WERI-Rb-1 (cell line): ENCODE measurements around the gene GPI.
"Not testable (repeated sequence)": the region's sequence is repeated elsewhere in the genome, so short reads cannot be mapped to it uniquely, and the experiment has no call there.

ENCODE experiments used
- DNase-seq: peaks from one replicate; pipeline ENCODE4 v3.0.0-alpha.2; 2020
- H3K27ac ChIP-seq: fragments of 250-450 bp; sonication (Bioruptor Pico); 2 replicates; pipeline ENCODE4 v1.5.1; 2020; ENCODE audit warnings: mild to moderate bottlenecking, moderate library complexity
- H3K27me3 ChIP-seq: fragments of 250-450 bp; sonication (Bioruptor Pico); 2 replicates; pipeline ENCODE4 v1.5.1; 2021; ENCODE audit warnings: mild to moderate bottlenecking, low read depth, moderate library complexity; ENCODE audit not compliant: insufficient read depth, severe bottlenecking
- H3K36me3 ChIP-seq: fragments of 250-450 bp; sonication (Bioruptor Pico); 2 replicates; pipeline ENCODE4 v1.5.1; 2020; ENCODE audit warnings: mild to moderate bottlenecking, moderate library complexity
- H3K4me3 ChIP-seq: 2 replicates; pipeline ENCODE4 v1.5.1; 2011; ENCODE audit warnings: low read depth, mild to moderate bottlenecking, control low read depth, low read length
- H3K9me3 ChIP-seq: fragments of 250-450 bp; sonication (Bioruptor Pico); 2 replicates; pipeline ENCODE4 v1.5.1; 2021; ENCODE audit warnings: mild to moderate bottlenecking, moderate library complexity; ENCODE audit not compliant: severe bottlenecking
- TF ChIP-seq, protein P1 (sequence below): IDR thresholded peaks from 2 replicates; pipeline ENCODE4 v1.5.1; 2011; ENCODE audit warnings: low read depth, mild to moderate bottlenecking, control low read depth, inconsistent platforms, low read length

GPI gene

DNA sequence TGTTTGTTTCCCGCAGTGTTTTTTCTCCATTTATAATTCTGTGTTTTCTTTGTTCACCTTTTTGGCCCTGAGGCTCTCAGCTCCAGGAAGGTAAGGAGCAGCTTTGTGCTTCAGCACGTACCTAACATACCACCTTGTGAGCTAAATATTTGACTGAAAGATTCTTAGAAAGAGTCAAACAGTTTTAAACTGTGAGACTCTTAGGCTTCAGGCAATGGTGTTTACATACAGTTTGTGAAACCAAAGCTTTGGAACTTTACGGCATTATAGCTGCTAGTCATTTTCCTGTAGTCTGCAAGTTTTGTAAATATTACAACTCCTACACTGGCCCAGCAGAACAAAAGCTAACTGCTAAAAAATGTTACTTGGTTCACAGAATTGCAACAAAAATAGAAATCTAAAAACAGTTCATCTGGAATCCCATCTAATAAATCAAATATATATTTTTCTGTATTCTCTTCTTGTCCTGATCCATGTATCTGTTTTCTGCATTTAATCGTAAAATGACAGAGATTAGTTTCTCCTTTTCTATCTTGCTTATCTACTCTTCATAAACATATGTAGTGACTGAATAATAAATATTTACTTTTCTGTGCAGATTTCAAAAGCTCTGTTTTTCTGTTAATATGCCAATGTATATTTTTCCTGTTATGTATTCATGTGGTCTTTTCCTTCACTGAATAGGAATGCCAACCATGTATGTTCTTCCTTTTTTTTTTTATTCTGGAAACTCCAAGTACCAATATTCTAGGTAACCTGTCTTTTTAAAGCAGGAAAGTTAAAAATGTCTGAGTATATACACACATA, 38.8 kb upstream of the GPI start:
- TF ChIP-seq, protein P1, sequence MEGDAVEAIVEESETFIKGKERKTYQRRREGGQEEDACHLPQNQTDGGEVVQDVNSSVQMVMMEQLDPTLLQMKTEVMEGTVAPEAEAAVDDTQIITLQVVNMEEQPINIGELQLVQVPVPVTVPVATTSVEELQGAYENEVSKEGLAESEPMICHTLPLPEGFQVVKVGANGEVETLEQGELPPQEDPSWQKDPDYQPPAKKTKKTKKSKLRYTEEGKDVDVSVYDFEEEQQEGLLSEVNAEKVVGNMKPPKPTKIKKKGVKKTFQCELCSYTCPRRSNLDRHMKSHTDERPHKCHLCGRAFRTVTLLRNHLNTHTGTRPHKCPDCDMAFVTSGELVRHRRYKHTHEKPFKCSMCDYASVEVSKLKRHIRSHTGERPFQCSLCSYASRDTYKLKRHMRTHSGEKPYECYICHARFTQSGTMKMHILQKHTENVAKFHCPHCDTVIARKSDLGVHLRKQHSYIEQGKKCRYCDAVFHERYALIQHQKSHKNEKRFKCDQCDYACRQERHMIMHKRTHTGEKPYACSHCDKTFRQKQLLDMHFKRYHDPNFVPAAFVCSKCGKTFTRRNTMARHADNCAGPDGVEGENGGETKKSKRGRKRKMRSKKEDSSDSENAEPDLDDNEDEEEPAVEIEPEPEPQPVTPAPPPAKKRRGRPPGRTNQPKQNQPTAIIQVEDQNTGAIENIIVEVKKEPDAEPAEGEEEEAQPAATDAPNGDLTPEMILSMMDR = no peak
- DNase-seq = no peak
- no peaks in the 10 kb centered on the region for H3K27me3 ChIP-seq
- H3K27ac ChIP-seq = no peak overlapping the region
- H3K4me3 ChIP-seq = no peak overlapping the region
- no peaks in the 10 kb centered on the region for H3K9me3 ChIP-seq
- peaks cover 72% of the 10 kb centered on the region for H3K36me3 ChIP-seq

DNA sequence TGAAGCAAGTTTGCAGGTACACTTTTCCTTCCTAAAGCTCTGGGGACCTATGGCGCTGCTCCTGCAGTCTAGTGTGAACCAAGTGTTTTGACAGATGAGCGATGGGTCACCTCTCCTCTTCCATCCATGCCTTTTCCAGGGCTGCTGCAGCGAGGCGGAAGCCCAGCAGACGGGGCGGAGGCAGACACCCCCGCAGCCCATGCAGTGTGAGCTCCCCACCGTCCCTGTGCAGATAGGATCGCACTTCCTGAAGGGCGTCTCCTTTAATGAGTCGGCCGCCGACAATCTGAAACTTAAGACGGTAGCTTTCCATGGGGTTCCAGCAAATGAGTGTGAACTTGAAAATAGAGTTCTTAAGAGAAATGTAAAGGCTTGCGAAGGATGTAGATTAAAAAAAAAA, 37.1 kb upstream of the GPI start:
- DNase-seq = no peak
- H3K27ac ChIP-seq = no peak overlapping the region

DNA sequence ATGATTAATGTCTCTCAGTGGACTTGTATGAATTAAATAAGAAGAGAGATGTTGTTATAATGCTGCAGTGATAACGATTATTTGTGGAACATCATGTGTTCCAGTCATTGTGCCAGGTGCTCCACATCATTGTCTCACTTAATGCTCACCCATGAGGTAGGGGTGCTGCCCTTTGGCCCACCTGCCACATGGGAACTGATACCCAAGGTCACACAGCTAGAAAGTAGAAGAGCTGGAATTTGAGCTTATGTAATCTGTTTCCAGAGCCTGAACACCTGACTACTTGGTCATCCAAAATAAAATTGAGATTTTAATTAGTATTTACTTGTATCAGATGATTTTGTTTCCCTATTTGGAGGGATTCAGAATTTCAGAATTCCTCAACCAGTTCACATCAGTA, 36.0 kb upstream of the GPI start:
- TF ChIP-seq, protein P1 = no peak
- no peaks in the 10 kb centered on the region for H3K27me3 ChIP-seq

More for the DNA sequence above, 37.1 kb upstream of the GPI start:
- H3K4me3 ChIP-seq = no peak overlapping the region
- peaks cover 68% of the 10 kb centered on the region for H3K36me3 ChIP-seq
- H3K9me3 ChIP-seq = no peaks in the 10 kb centered on the region
- H3K27me3 ChIP-seq = no peaks in the 10 kb centered on the region
- TF ChIP-seq, protein P1 = no peak

DNA sequence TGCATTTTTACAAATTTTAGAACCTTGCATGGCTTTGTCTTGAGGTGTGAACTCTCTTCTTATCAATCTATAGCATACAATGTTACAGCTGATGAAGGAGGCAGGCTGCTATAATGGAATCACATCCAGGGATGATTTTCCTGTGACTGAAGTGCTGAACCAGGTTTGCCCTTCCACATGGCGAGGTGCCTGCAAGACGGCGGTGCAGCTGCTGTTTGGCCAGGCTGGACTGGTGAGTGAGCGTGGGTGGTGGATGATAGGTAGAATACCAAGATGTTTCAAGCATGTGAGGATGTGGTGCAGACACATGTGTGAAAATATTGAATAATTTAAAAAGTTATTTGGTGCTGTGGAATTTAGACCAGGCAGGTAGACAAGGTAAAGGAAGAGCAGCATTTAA, 34.9 kb upstream of the GPI start:
- H3K36me3 ChIP-seq = peaks cover 69% of the 10 kb centered on the region
- no peaks in the 10 kb centered on the region for H3K27me3 ChIP-seq
- H3K4me3 ChIP-seq = no peak overlapping the region
- no peaks in the 10 kb centered on the region for H3K9me3 ChIP-seq
- no peak overlapping the region for H3K27ac ChIP-seq
- TF ChIP-seq, protein P1 = no peak
- no peak for DNase-seq

More for the DNA sequence above, 36.0 kb upstream of the GPI start:
- Histone ChIP-seq H3K27ac (no peak overlapping the region), H3K4me3 (no peak overlapping the region), H3K9me3 (no peaks in the 10 kb centered on the region), H3K36me3 (peaks cover 70% of the 10 kb centered on the region)
- no peak for DNase-seq

DNA sequence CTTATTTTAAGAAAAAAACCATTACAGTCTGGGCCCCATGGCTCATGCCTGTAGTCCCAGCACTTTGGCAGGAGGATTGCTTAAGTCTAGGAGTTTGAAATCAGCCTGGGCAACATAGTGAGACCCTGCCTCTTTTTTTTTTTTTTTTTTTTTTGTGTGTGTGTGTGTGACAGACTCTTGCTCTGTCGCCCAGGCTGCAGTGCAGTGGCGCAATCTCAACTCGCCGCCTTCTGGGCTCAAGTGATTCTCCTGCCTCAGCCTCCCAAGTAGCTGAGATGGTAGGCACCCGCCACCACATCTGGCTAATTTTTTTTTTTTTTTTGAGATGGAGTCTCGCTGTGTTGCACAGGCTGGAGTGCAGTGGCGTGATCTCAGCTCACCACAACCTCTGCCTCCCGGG, 34.4 kb upstream of the GPI start:
- H3K27ac ChIP-seq, H3K4me3 ChIP-seq, H3K27me3 ChIP-seq, DNase-seq, H3K9me3 ChIP-seq: not testable (repeated sequence)
- peaks cover 65% of the 10 kb centered on the region for H3K36me3 ChIP-seq

DNA sequence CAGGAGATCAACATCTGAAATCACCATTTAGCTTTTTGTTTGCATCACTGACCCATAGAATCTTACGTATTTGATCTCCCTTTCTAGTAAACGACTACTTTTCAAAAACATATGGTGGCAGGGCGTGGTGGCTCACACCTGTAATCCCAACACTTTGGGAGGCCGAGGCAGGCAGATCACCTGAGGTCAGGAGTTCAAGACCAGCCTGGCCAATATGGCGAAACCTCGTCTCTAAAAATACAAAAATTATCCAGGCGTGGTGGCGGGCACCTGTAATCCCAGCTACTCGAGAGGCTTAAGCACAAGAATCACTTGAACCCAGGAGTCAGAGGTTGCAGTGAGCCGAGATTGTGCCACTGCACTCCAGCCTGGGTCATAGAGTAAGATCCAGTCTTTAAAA, 33.4 kb upstream of the GPI start:
- H3K27ac ChIP-seq, H3K4me3 ChIP-seq, H3K9me3 ChIP-seq, H3K27me3 ChIP-seq, DNase-seq: not testable (repeated sequence)
- H3K36me3 ChIP-seq = peaks cover 59% of the 10 kb centered on the region
